Glutamatergic neuron (in vitro differentiated cells): ENCODE data around the gene SIGLEC5. TPM values are rescaled to one million over a fixed set of nuclear protein-coding genes. Genes with fewer than 3 reads are reported as not detected.

ENCODE experiments used
- DNase-seq: peaks from one replicate; pipeline ENCODE4 v3.0.0; 2022
- H3K27ac Mint-ChIP-seq: one replicate; pipeline ENCODE4 v1.8.0; 2020; ENCODE audit warnings: mild to moderate bottlenecking, mixed read lengths, inconsistent platforms; ENCODE audit not compliant: unreplicated experiment
- H3K27me3 Mint-ChIP-seq: one replicate; pipeline ENCODE4 v1.8.0; 2020; ENCODE audit warnings: mild to moderate bottlenecking, moderate library complexity, mixed read lengths, inconsistent platforms; ENCODE audit not compliant: unreplicated experiment
- H3K36me3 Mint-ChIP-seq: one replicate; pipeline ENCODE4 v1.8.0; 2020; ENCODE audit warnings: mild to moderate bottlenecking, mixed read lengths, inconsistent platforms; ENCODE audit not compliant: unreplicated experiment
- H3K4me1 Mint-ChIP-seq: one replicate; pipeline ENCODE4 v1.8.0; 2020; ENCODE audit warnings: mild to moderate bottlenecking, low read depth, mixed read lengths, inconsistent platforms; ENCODE audit not compliant: unreplicated experiment
- H3K4me3 Mint-ChIP-seq: one replicate; pipeline ENCODE4 v1.8.0; 2020; ENCODE audit warnings: mild to moderate bottlenecking, mixed read lengths, inconsistent platforms; ENCODE audit not compliant: unreplicated experiment
- H3K9me3 Mint-ChIP-seq: one replicate; pipeline ENCODE4 v1.8.0; 2020; ENCODE audit warnings: mild to moderate bottlenecking, moderate library complexity, mixed read lengths, inconsistent platforms; ENCODE audit not compliant: unreplicated experiment
- total RNA-seq: library from RNA; stranded (reverse); fragmentation: NEBNext Ultra II Directional; extraction: Animal tissue kit (Norgen Biotek cat#: 25700); gene quantifications from one replicate; pipeline ENCODE4 v1.2.1, GENCODE V29; 2021; ENCODE audit not compliant: unreplicated experiment
- TF ChIP-seq, protein P1 (sequence below): fragments of 200-600 bp; sonication (generic); IDR thresholded peaks from one replicate; pipeline ENCODE4 v1.5.0; 2021; ENCODE audit not compliant: partially characterized antibody, unreplicated experiment

The SIGLEC5 gene
- total RNA-seq, 1 donor from 2014 or later, result not detected

DNA sequence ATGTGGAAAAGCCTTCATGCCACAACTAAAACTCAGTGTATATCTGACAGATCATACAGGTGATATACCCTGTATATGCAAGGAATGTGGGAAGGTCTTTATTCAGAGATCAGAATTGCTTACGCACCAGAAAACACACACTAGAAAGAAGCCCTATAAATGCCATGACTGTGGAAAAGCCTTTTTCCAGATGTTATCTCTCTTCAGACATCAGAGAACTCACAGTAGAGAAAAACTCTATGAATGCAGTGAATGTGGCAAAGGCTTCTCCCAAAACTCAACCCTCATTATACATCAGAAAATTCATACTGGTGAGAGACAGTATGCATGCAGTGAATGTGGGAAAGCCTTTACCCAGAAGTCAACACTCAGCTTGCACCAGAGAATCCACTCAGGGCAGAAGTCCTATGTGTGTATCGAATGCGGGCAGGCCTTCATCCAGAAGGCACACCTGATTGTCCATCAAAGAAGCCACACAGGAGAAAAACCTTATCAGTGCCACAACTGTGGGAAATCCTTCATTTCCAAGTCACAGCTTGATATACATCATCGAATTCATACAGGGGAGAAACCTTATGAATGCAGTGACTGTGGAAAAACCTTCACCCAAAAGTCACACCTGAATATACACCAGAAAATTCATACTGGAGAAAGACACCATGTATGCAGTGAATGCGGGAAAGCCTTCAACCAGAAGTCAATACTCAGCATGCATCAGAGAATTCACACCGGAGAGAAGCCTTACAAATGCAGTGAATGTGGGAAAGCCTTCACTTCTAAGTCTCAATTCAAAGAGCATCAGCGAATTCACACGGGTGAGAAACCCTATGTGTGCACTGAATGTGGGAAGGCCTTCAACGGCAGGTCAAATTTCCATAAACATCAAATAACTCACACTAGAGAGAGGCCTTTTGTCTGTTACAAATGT is 42.7 kb downstream of the SIGLEC5 start:
- H3K27me3 Mint-ChIP-seq, result no peaks in the 10 kb centered on the region
- H3K4me1 Mint-ChIP-seq, result no peaks in the 10 kb centered on the region
- TF ChIP-seq, protein P1, sequence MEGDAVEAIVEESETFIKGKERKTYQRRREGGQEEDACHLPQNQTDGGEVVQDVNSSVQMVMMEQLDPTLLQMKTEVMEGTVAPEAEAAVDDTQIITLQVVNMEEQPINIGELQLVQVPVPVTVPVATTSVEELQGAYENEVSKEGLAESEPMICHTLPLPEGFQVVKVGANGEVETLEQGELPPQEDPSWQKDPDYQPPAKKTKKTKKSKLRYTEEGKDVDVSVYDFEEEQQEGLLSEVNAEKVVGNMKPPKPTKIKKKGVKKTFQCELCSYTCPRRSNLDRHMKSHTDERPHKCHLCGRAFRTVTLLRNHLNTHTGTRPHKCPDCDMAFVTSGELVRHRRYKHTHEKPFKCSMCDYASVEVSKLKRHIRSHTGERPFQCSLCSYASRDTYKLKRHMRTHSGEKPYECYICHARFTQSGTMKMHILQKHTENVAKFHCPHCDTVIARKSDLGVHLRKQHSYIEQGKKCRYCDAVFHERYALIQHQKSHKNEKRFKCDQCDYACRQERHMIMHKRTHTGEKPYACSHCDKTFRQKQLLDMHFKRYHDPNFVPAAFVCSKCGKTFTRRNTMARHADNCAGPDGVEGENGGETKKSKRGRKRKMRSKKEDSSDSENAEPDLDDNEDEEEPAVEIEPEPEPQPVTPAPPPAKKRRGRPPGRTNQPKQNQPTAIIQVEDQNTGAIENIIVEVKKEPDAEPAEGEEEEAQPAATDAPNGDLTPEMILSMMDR, result no peak
- no peaks in the 10 kb centered on the region for H3K9me3 Mint-ChIP-seq
- no peak overlapping the region for H3K27ac Mint-ChIP-seq
- no peak for DNase-seq
- no peak overlapping the region for H3K4me3 Mint-ChIP-seq
- peaks cover 37% of the 10 kb centered on the region for H3K36me3 Mint-ChIP-seq

DNA sequence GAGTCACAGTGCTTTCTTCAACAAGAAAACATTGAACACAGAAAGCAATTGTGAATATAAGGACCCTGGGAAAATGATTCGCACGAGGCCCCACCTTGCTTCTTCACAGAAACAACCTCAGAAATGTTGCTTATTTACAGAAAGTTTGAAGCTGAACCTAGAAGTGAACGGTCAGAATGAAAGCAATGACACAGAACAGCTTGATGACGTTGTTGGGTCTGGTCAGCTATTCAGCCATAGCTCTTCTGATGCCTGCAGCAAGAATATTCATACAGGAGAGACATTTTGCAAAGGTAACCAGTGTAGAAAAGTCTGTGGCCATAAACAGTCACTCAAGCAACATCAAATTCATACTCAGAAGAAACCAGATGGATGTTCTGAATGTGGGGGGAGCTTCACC is 43.4 kb downstream of the SIGLEC5 start:
- no peaks in the 10 kb centered on the region for H3K4me1 Mint-ChIP-seq
- TF ChIP-seq, protein P1, result no peak
- H3K27ac Mint-ChIP-seq, result no peak overlapping the region
- H3K27me3 Mint-ChIP-seq, result no peaks in the 10 kb centered on the region
- H3K9me3 Mint-ChIP-seq, result no peaks in the 10 kb centered on the region
- DNase-seq, result no peak
- H3K4me3 Mint-ChIP-seq, result no peak overlapping the region
- H3K36me3 Mint-ChIP-seq, result peaks cover 37% of the 10 kb centered on the region

DNA sequence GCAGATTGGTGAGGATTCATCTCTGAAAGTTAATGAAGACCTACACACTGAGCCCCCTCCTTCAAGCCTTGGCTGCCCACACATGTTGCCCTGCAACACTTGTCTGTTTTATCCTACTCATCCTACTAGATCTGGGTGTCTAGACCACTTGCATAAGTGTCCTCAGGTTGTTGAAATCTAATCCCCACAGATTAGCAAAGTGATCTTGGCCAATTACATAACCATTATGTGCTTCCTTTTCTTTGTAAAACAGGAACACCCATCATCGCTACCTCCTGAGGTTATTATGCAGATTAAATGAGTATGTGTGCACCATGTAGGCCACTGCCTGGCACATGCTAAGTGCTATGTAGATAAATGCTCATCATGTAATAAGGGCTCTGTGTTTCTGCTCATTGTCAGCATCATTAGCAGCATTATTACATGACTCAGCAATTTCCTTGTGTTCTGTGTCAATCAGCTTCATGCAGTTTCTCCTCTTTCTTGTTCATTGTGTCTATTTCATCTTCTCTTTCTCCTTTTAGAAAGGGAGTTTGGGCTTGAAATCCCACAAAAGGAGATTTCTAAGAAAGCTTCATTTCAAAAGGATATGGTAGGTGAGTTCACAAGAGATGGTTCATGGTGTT is 44.0 kb downstream of the SIGLEC5 start:
- TF ChIP-seq, protein P1, result no peak
- Mint-ChIP-seq H3K4me1 (no peaks in the 10 kb centered on the region), H3K27ac (no peak overlapping the region), H3K27me3 (no peaks in the 10 kb centered on the region), H3K36me3 (peaks cover 41% of the 10 kb centered on the region), H3K4me3 (no peak overlapping the region), H3K9me3 (no peaks in the 10 kb centered on the region)
- DNase-seq, result no peak

DNA sequence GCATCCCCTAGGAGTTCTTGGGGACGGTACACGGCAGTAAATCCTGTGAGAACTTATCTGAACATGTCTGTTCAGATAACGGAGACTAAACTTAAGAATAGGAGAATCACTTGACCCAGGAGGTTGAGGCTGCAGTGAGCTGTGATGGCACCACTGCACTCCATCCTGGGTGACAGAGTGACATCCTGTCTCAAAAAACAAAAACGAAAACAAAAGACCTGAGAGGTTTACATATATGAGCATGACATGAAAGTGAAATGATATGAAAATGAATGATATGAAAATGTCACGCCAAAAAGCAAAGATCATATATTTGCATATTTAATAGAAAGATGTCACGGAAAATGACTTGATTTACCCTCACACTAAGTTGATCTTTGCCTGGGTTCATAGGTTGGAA is 53.4 kb downstream of the SIGLEC5 start:
- TF ChIP-seq, protein P1, result no peak
- H3K4me1 Mint-ChIP-seq, result peaks cover 6% of the 10 kb centered on the region
- no peaks in the 10 kb centered on the region for H3K27me3 Mint-ChIP-seq
- H3K4me3 Mint-ChIP-seq, result peak overlapping the region; percentile 16
- no peak for DNase-seq
- peaks cover 12% of the 10 kb centered on the region for H3K36me3 Mint-ChIP-seq
- H3K9me3 Mint-ChIP-seq, result no peaks in the 10 kb centered on the region
- H3K27ac Mint-ChIP-seq, result no peak overlapping the region

DNA sequence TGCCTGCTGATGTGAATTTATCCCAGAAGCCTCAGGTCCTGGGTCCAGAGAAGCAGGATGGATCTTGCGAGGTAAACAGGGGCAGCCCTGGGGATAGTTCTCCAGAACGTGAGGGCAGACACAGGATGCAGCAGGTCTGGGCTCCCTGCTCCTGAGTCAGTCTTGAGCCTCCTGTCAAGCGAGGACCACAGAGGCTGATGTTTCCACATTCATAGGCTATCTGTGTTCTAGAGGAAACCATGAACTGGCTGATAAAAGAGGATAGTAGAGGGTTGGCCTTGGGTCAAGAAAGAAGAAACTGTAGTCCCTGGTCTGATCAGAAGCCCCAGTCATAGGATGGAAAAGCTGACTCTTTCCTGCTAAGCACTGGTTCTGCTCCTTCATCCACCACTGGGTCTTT is 56.9 kb downstream of the SIGLEC5 start:
- TF ChIP-seq, protein P1, result no peak
- no peak overlapping the region for H3K4me3 Mint-ChIP-seq
- H3K27ac Mint-ChIP-seq, result no peak overlapping the region
- no peak for DNase-seq
- H3K36me3 Mint-ChIP-seq, result no peaks in the 10 kb centered on the region
- no peaks in the 10 kb centered on the region for H3K9me3 Mint-ChIP-seq
- peaks cover 3% of the 10 kb centered on the region for H3K27me3 Mint-ChIP-seq
- peaks cover 10% of the 10 kb centered on the region for H3K4me1 Mint-ChIP-seq
